Fibroblast of mammary gland (primary cell): ENCODE data around the gene GGACT.

Source experiments
- DNase-seq: peaks from one replicate; pipeline ENCODE4 v3.0.0-alpha.2; 2010; ENCODE audit warnings: low read depth
- H3K4me3 ChIP-seq: 2 replicates; pipeline ENCODE4 v1.5.1; 2011; ENCODE audit warnings: low read depth, mild to moderate bottlenecking, low read length, moderate library complexity; ENCODE audit not compliant: control insufficient read depth
- TF ChIP-seq, protein P1 (sequence below): conservative IDR thresholded peaks from 2 replicates; pipeline ENCODE4 v1.5.1; 2011; ENCODE audit warnings: low read depth, low read length, inconsistent platforms; ENCODE audit not compliant: control insufficient read depth, insufficient read depth

GGACT gene

DNA sequence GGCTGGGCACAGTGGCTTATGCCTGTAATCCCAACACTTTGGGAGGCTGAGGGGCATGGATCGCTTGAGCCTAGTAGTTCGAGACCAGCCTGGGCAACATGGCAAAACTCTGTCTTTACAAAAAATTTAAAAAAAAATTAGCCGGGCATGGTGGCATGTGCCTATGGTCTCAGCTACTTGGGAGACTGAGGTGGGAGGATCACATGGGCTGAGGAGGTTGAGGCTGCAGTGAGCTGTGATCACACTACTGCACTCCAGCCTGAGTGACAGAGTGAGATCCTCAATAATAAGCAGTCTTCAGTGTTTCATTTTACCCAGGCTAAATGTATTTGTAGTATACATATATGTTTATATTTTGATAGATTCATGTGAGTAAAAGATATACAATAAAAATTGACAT is 85.0 kb downstream of the GGACT start:
- H3K4me3 ChIP-seq = no peak overlapping the region
- TF ChIP-seq, protein P1, sequence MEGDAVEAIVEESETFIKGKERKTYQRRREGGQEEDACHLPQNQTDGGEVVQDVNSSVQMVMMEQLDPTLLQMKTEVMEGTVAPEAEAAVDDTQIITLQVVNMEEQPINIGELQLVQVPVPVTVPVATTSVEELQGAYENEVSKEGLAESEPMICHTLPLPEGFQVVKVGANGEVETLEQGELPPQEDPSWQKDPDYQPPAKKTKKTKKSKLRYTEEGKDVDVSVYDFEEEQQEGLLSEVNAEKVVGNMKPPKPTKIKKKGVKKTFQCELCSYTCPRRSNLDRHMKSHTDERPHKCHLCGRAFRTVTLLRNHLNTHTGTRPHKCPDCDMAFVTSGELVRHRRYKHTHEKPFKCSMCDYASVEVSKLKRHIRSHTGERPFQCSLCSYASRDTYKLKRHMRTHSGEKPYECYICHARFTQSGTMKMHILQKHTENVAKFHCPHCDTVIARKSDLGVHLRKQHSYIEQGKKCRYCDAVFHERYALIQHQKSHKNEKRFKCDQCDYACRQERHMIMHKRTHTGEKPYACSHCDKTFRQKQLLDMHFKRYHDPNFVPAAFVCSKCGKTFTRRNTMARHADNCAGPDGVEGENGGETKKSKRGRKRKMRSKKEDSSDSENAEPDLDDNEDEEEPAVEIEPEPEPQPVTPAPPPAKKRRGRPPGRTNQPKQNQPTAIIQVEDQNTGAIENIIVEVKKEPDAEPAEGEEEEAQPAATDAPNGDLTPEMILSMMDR = no peak
- no peak for DNase-seq

DNA sequence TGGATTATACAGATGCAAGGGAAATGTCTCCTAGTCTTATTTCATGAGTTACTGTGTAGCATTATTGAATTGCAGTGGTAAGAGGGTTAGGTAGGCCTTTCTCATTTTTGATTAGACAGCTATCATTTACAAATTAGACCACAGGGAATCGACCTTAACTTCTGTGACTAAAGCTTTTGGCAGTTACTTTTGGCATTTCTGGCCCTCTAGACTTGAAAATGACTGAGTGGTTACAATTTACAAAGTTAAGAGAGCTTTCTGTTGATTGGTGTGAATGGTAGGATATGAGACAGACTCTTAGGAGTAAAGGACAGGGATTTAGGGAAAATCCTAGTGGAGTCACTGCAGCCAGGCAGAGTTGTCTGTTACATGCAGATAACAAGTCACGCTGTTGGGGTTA is 86.1 kb downstream of the GGACT start:
- no peak overlapping the region for H3K4me3 ChIP-seq
- DNase-seq = peak; percentile 7
- TF ChIP-seq, protein P1 = no peak

DNA sequence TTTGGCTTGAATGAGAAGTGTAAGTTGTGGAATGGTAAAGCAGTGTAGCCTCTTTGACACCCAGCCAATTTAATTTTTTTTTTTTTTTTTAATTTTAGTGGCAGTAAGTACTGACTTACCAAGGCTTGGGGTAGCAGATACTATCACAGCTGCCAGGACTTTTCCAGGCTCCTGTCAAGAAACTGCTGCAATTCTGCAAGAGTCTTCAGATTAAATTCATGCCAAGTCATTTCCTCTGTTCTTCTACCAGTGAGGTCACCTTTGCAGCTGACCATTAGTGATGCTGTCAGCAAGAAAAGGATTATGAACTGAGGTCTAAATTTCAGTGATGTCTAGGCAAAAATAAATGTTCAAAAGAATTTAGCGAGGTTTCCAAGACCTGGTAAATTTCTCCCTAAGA is 91.2 kb downstream of the GGACT start:
- TF ChIP-seq, protein P1 = no peak
- peak; percentile 59 for DNase-seq
- no peak overlapping the region for H3K4me3 ChIP-seq

DNA sequence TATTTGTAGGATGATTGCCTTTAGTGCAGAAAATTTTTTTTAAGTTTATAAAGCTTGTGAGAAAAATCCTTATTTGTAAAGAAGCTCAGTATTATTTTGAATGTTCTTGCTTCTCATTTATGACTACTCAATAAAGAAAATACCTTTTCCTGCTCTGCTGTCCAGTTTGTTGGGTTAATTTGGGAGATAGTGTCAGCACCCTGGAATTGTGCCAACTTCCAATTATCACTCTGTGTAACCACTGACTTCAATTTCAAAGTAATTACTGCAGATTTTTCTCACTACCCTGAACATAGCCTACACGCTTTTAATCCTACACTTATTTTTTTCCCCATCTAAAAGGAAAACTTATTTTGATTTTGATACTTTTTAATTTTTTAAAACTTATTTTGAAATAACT is 93.1 kb downstream of the GGACT start:
- TF ChIP-seq, protein P1 = no peak
- no peak for DNase-seq
- no peak overlapping the region for H3K4me3 ChIP-seq

DNA sequence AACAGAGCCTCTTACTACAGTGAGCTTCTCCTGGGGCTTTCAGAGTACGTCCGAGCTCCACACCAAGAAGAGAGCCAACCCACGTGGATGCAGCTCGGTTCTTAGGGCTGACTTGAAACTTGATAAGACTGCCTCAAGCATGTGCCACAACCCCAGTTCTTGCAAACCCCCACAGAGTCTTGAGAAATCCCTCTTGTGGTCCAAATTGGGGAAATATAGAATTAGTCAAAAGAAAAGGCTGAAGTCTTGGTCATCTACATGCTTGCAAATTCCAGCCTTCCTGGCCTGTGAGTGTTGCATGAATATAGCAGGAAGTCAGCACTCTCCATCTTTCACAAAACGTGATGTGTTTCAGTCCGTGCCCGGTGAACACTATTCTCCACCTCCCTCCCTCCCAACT is 95.2 kb downstream of the GGACT start:
- DNase-seq = peak; percentile 14
- H3K4me3 ChIP-seq = no peak overlapping the region
- TF ChIP-seq, protein P1 = no peak

DNA sequence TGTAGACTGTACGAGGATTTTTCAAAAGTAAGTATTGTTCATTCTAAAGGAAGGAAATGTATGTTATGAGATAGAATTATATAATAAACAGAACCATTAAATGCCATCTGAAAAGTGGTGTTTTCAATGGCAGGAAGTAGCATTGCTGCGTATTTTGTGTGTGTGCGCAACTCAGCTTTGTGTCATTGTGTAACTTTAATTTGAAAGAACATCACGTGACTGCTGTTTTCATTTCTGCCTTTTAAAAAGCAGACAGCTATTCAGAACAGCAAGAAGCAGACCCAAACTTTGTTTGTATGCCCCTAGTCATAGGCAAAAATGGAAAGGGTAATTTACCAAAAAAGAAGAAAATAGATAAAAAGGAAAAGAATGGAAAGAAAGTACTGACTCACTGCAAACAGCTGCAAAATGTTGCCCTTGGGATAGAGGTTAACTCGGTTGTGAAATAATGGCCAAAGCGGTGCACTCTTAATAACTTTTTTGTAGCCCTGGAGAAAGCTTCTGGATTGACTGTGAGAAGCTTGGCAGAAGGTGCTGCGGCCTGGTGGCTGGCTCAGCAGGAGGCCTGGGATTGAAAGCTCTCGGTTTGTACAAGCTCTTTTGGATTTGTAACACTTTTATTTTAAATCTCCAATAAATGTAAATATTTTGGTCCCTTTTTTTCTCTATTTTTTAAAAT is 97.3 kb downstream of the GGACT start:
- no peak overlapping the region for H3K4me3 ChIP-seq
- TF ChIP-seq, protein P1 = peak; percentile 46

DNA sequence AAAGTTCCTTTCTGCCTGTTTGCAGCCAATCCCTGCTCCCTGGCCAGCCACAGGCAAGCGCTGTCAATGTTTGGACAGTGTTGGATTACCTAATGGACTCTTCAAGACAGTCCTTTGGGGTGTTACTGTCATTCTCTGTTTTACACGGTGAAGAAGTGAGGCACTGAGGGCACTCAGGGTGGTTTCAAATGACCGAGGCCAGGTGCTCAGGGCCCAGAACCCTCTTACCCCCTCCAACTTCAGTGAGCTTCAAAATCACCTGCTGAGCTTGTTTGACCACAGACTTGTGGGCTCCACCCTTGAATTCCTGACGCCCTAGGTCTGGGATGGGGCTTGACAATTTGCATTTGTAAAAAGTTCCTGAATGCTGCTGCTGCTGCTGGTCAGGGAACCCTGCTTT is 97.9 kb downstream of the GGACT start:
- TF ChIP-seq, protein P1 = no peak
- no peak for DNase-seq

More for the DNA sequence above, 97.3 kb downstream of the GGACT start:
- DNase-seq = peak; percentile 87

More for the DNA sequence above, 97.9 kb downstream of the GGACT start:
- no peak overlapping the region for H3K4me3 ChIP-seq
